OCI-LY7 (cell line): ENCODE results near the gene NDUFB3. TPM values are rescaled to one million over a fixed set of nuclear protein-coding genes. Genes with fewer than 3 reads are reported as not detected.
"Not testable (repeated sequence)": the region's sequence is repeated elsewhere in the genome, so short reads cannot be mapped to it uniquely, and the experiment has no call there.

Experiments used
- BruUV-seq: library from RNA; stranded (reverse); fragments of 400-500 nt; replicated peaks from 2 replicates; lab custom pipeline; 2021; lab: Mats Ljungman, UMichigan
- CTCF ChIA-PET: fragments of 300-600 bp; sonication (Branson Sonifier 250); formaldehyde crosslinking; loops from one replicate; lab custom pipeline; 2022; ENCODE audit warnings: antibody characterized with exemption; ENCODE audit not compliant: unreplicated experiment; lab: Charles Lee
- POLR2A ChIA-PET: fragments of 300-600 bp; sonication (Branson Sonifier 250); formaldehyde crosslinking; loops from one replicate; lab custom pipeline; 2022; ENCODE audit warnings: antibody characterized with exemption; lab: Charles Lee
- DNase-seq: peaks from one replicate; pipeline ENCODE4 v3.0.0-alpha.2; 2015; ENCODE audit warnings: low spot score
- H2AFZ ChIP-seq: fragments of 200-600 bp; sonication (generic), shearing (Covaris generic); 2 replicates; pipeline ENCODE4 v1.6.1; 2014; ENCODE audit warnings: mild to moderate bottlenecking, antibody characterized with exemption, low read length, moderate library complexity
- H3K27ac ChIP-seq: fragments of 200-600 bp; sonication (generic); 2 replicates; pipeline ENCODE4 v1.5.1; 2014; ENCODE audit warnings: mixed run types, low read depth, mild to moderate bottlenecking, moderate library complexity, low read length, inconsistent platforms; ENCODE audit not compliant: poor library complexity, severe bottlenecking
- H3K36me3 ChIP-seq: fragments of 200-600 bp; sonication (generic); 2 replicates; pipeline ENCODE4 v1.6.1; 2014; ENCODE audit warnings: mild to moderate bottlenecking, antibody characterized with exemption, low read length, moderate library complexity, mixed read lengths; ENCODE audit not compliant: insufficient read depth
- H3K4me1 ChIP-seq: fragments of 200-600 bp; sonication (generic); 2 replicates; pipeline ENCODE4 v1.5.1; 2014; ENCODE audit warnings: mild to moderate bottlenecking, low read length; ENCODE audit not compliant: insufficient read depth, poor library complexity, severe bottlenecking
- H3K4me2 ChIP-seq: fragments of 200-600 bp; sonication (generic); 2 replicates; pipeline ENCODE4 v1.6.1; 2014; ENCODE audit warnings: mild to moderate bottlenecking, low read length
- H3K4me3 ChIP-seq: fragments of 200-600 bp; sonication (generic); 2 replicates; pipeline ENCODE4 v1.5.1; 2014; ENCODE audit warnings: mild to moderate bottlenecking, low read depth, low read length; ENCODE audit not compliant: poor library complexity, severe bottlenecking
- H3K79me2 ChIP-seq: fragments of 200-600 bp; sonication (generic); 2 replicates; pipeline ENCODE4 v1.6.1; 2016; ENCODE audit warnings: low read depth, mild to moderate bottlenecking, low read length, moderate library complexity, mixed read lengths; ENCODE audit not compliant: insufficient read depth
- H3K9me2 ChIP-seq: fragments of 200-600 bp; sonication (generic); 2 replicates; pipeline ENCODE4 v1.6.1; 2016; ENCODE audit warnings: mild to moderate bottlenecking, low read length, mixed read lengths; ENCODE audit not compliant: insufficient read depth
- H3K9me3 ChIP-seq: fragments of 200-600 bp; sonication (generic); 2 replicates; pipeline ENCODE4 v1.6.1; 2014; ENCODE audit warnings: mild to moderate bottlenecking, mixed run types, low read length, mixed read lengths
- H4K20me1 ChIP-seq: fragments of 200-600 bp; sonication (generic); 2 replicates; pipeline ENCODE4 v1.6.1; 2014; ENCODE audit warnings: mild to moderate bottlenecking, antibody characterized with exemption, low read length, moderate library complexity, mixed read lengths; ENCODE audit not compliant: insufficient read depth
- EZH2phosphoT487 ChIP-seq: fragments of 200-600 bp; sonication (generic); IDR thresholded peaks from 2 replicates; pipeline ENCODE4 v1.6.1; 2018; ENCODE audit warnings: low read depth, borderline replicate concordance, mild to moderate bottlenecking, mixed run types, antibody characterized with exemption, low read length, moderate library complexity, mixed read lengths
- intact Hi-C: fragments of 100-400 bp; cut with micrococcal nuclease; formaldehyde crosslinking; loops from one replicate; pipeline ENCODE4 v1.10.0; 2022; ENCODE audit not compliant: unreplicated experiment
- total RNA-seq, 2 experiments: library from RNA; depleted of rRNA in 1 of 2; stranded (reverse); fragments of >200 nt in 1 of 2; shearing (Covaris generic) in 1 of 2; gene quantifications; 2 replicates each; pipeline ENCODE4 v1.2.3, GENCODE V29; 2014 to 2022
- TF ChIP-seq, protein P1 (sequence below): fragments of 200-600 bp; sonication (generic); conservative IDR thresholded peaks from 2 replicates; pipeline ENCODE4 v1.5.1; 2014; ENCODE audit warnings: mild to moderate bottlenecking, antibody characterized with exemption, low read length, moderate library complexity, mixed read lengths

The NDUFB3 gene
- total RNA-seq, 2 experiments from 2014 or later = 90.5 to 115 TPM

DNA sequence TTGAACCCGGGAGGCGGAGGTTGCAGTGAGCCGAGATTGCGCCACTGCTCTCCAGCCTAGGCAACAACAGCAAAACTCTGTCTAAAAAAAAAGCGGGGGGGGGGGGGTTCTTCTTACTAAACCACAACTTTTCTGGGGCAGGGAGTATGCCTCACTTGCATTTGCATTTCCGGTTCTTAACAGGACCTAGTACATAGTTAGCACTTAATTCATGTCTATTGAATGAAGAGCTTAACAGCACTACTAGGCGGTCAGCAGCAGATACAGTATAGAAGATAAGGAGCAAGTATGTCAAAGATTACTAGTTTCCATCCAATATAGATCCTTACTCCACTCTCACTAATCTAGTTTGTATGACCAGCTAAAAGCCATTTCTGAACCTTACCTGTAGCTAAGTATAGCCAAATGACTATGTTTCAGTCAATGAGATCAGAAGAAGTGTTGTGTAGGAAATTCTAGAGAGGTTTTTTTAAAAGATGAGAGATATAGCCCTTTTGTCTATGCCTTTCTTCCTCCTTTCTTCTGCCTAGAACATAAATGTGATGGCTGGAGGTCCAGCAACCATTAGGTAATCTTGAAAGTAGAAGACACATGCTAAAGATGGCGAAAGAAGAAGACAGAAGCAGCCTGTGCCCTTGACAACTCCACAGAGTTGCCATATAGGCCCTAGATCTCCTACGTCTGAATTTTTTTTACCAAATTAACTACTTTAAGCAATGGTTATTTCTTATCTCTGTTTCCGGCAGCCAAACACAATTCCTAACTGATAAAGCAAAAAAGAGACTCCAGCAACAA is 11.6 kb upstream of the NDUFB3 start:
- ChIA-PET CTCF (interaction anchor here (1.2 kb wide), 1 partner anchor 9 kb away, joined by 7 read pairs; no protein-coding TSS in a partner anchor), POLR2A (interaction anchor here (0.6 to 1.2 kb wide), 6 partner anchors 9 to 1453 kb away, joined by 3 to 5 read pairs (median 4); partner anchors contain the start of gene NDUFB3)
- no peak overlapping the region for H2AFZ ChIP-seq
- intact Hi-C loops = no loop called here
- peak overlapping the region; percentile 37 for H3K4me2 ChIP-seq
- no TSS peak for BruUV-seq
- H4K20me1 ChIP-seq = peaks cover 2% of the 10 kb centered on the region; the same call in 1 of the 2 replicates
- peak overlapping the region; percentile 15 for H3K27ac ChIP-seq
- DNase-seq = peak; percentile 25
- H3K79me2 ChIP-seq = peaks cover 61% of the 10 kb centered on the region
- peaks cover 32% of the 10 kb centered on the region for H3K36me3 ChIP-seq
- no peaks in the 10 kb centered on the region for H3K9me2 ChIP-seq
- H3K9me3 ChIP-seq = no peaks in the 10 kb centered on the region
- TF ChIP-seq, protein P1, sequence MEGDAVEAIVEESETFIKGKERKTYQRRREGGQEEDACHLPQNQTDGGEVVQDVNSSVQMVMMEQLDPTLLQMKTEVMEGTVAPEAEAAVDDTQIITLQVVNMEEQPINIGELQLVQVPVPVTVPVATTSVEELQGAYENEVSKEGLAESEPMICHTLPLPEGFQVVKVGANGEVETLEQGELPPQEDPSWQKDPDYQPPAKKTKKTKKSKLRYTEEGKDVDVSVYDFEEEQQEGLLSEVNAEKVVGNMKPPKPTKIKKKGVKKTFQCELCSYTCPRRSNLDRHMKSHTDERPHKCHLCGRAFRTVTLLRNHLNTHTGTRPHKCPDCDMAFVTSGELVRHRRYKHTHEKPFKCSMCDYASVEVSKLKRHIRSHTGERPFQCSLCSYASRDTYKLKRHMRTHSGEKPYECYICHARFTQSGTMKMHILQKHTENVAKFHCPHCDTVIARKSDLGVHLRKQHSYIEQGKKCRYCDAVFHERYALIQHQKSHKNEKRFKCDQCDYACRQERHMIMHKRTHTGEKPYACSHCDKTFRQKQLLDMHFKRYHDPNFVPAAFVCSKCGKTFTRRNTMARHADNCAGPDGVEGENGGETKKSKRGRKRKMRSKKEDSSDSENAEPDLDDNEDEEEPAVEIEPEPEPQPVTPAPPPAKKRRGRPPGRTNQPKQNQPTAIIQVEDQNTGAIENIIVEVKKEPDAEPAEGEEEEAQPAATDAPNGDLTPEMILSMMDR = no peak
- TF ChIP-seq EZH2phosphoT487 = no peak
- H3K4me3 ChIP-seq = no peak overlapping the region
- H3K4me1 ChIP-seq = peaks cover 14% of the 10 kb centered on the region

DNA sequence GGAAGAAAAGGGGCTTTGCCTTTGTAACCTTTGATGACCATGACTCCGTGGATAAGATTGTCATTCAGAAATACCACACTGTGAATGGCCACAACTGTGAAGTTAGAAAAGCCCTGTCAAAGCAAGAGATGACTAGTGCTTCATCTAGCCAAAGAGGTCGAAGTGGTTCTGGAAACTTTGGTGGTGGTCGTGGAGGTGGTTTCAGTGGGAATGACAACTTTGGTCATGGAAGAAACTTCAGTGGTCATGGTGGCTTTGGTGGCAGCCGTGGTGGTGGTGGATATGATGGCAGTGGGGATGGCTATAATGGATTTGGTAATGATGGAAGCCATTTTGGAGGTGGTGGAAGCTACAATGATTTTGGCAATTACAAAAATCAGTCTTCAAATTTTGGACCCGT is 8.3 kb upstream of the NDUFB3 start:
- Histone ChIP-seq H3K36me3 (peaks cover 25% of the 10 kb centered on the region), H3K79me2 (peaks cover 76% of the 10 kb centered on the region), H3K4me1 (peaks cover 28% of the 10 kb centered on the region)
- H3K9me3 ChIP-seq, DNase-seq, H3K4me2 ChIP-seq, BruUV-seq, H3K4me3 ChIP-seq, H2AFZ ChIP-seq, POLR2A ChIA-PET, CTCF ChIA-PET, intact Hi-C loops, H4K20me1 ChIP-seq, H3K27ac ChIP-seq, H3K9me2 ChIP-seq: not testable (repeated sequence)

DNA sequence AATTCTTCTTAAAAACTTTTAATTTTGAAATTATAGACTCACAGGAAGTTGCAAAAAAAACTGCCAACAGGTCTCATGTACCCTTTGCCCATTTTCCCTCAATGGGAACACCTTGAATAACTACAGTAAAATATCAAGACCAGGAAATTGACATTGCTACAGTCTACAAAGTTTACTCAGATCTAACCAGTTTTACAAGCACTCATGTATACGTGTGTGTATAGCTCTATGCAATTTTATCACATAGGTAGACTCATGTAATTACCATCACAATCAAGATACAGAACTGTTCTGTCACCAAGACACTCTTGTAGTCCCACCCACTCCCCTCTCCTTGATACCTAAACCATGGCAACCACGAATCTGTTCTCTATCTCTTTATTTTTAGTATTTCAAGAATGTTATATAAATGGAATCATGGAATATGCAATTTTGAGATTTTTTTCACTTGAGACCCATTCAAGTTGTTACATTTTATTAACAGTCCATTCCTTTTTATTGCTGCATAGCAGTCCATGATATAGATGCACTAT is 6.9 kb upstream of the NDUFB3 start:
- POLR2A ChIA-PET = interaction anchor here (0.7 kb wide), 1 partner anchor 8 kb away, joined by 3 read pairs; no protein-coding TSS in a partner anchor
- Histone ChIP-seq H3K79me2 (peaks cover 79% of the 10 kb centered on the region), H3K9me3 (no peaks in the 10 kb centered on the region), H3K36me3 (peaks cover 21% of the 10 kb centered on the region), H3K27ac (no peak overlapping the region), H4K20me1 (peaks cover 7% of the 10 kb centered on the region; the same call in 1 of the 2 replicates), H3K4me3 (no peak overlapping the region), H3K4me2 (no peak overlapping the region), H3K9me2 (no peaks in the 10 kb centered on the region), H3K4me1 (peaks cover 36% of the 10 kb centered on the region), H2AFZ (no peak overlapping the region)
- CTCF ChIA-PET = no interaction called here
- DNase-seq = no peak
- BruUV-seq = no TSS peak
- TF ChIP-seq EZH2phosphoT487 = no peak
- TF ChIP-seq, protein P1 = no peak
- intact Hi-C loops = loop anchor here (5.0 kb wide), 1 partner anchor 253 kb away; the partner anchor contains the start of gene BZW1
